Natural killer cell (primary cell): Measurements from ENCODE around the gene ASPSCR1. TPM values are rescaled to one million over a fixed set of nuclear protein-coding genes. Genes with fewer than 3 reads are reported as not detected.
A peak's percentile ranks its signal among the peaks of the same experiment; 100 is the strongest.

Source experiments
- ATAC-seq, 3 donors: fragments of 150-1000 bp in 2 of 3; fragments of 200-7000 bp in 1 of 3; cut with Tn5 transposase; 1 replicate in 1 of 3; 2 replicates in 2 of 3; pipeline ENCODE4 v1.10.0; 2021; ENCODE audit warnings: mild to moderate bottlenecking in 2 of 3, moderate library complexity in 2 of 3
- DNase-seq, 2 donors: peaks; one replicate each; pipeline versions ENCODE4 v3.0.0 to v3.0.0-alpha.2; 2013 to 2021; ENCODE audit warnings: mixed read lengths in 1 of 2
- H3K27ac ChIP-seq: one replicate; pipeline ENCODE4 v1.5.1; 2013; ENCODE audit warnings: mild to moderate bottlenecking, low read length
- H3K27me3 ChIP-seq: one replicate; pipeline ENCODE4 v1.6.1; 2013; ENCODE audit warnings: low read length; ENCODE audit not compliant: control insufficient read depth, insufficient read depth
- H3K36me3 ChIP-seq: one replicate; pipeline ENCODE4 v1.6.1; 2013; ENCODE audit warnings: low read length; ENCODE audit not compliant: control insufficient read depth, insufficient read depth
- H3K4me1 ChIP-seq: one replicate; pipeline ENCODE4 v1.6.1; 2013; ENCODE audit warnings: low read length; ENCODE audit not compliant: control insufficient read depth, insufficient read depth
- H3K4me3 ChIP-seq: one replicate; pipeline ENCODE4 v1.5.1; 2013; ENCODE audit warnings: low read length
- H3K9me3 ChIP-seq: one replicate; pipeline ENCODE4 v1.6.1; 2013; ENCODE audit warnings: low read length; ENCODE audit not compliant: control insufficient read depth, insufficient read depth
- H3K27ac Mint-ChIP-seq, 2 donors: one replicate each; pipeline ENCODE4 v1.8.0; 2022; ENCODE audit warnings: mild to moderate bottlenecking in 2 of 2, mixed read lengths in 2 of 2, moderate library complexity in 1 of 2
- H3K27me3 Mint-ChIP-seq, 2 donors: one replicate each; pipeline ENCODE4 v1.8.0; 2022; ENCODE audit warnings: low read depth in 2 of 2, mixed read lengths in 2 of 2
- H3K36me3 Mint-ChIP-seq: one replicate; pipeline ENCODE4 v1.8.0; 2022; ENCODE audit warnings: mixed read lengths
- H3K4me1 Mint-ChIP-seq, 2 donors: one replicate each; pipeline ENCODE4 v1.8.0; 2022; ENCODE audit warnings: mixed read lengths in 2 of 2
- H3K4me3 Mint-ChIP-seq: one replicate; pipeline ENCODE4 v1.8.0; 2022; ENCODE audit warnings: mild to moderate bottlenecking, moderate library complexity, mixed read lengths
- H3K9me3 Mint-ChIP-seq, 2 donors: one replicate each; pipeline ENCODE4 v1.8.0; 2022; ENCODE audit warnings: mixed read lengths in 2 of 2
- WGBS: methylation state at CpG from one replicate; pipeline ENCODE4 v1.1.7; 2013; ENCODE audit warnings: missing lambda C conversion rate; ENCODE audit not compliant: insufficient coverage; 5-methylcytosine and 5-hydroxymethylcytosine counted together
- intact Hi-C: fragments of 100-400 bp; cut with micrococcal nuclease; formaldehyde crosslinking; loops from one replicate; pipeline ENCODE4 v1.14.2; 2022
- total RNA-seq, 4 donors: library from RNA; stranded (reverse); fragments of 120-200 nt in 1 of 4; gene quantifications; one replicate each; pipeline versions ENCODE4 v1.2.3 to v1.2.4, GENCODE V29; 2013 to 2022
- TF ChIP-seq, protein P1 (sequence below): fragments of 200-600 bp; IDR thresholded peaks from one replicate; pipeline ENCODE4 v1.8.0; 2022; ENCODE audit warnings: antibody characterized with exemption

The ASPSCR1 gene
- total RNA-seq, 3 donors from 2014 or later (not counting 1 experiment from before 2014, with no cell fraction given), result 29.7 to 43.5 (median 40.8) TPM

DNA sequence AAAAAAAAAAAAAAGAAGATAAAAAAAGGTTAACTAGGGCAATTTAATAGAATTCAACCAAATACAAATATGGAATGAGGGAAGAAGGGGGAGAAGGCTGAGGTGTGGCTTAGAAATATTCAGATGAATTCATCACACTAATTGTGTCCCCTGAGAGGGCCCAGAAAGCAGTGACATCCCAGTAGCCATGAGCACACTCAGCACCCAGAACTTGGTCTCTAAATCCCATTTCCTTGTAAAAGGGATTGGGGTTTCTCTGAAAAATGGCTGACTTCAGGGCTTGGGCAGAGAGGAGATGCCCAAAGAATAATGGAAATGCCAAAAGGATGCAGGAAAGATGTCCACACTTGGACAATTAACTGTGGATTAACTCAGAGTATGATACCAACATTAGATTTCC lies 4.0 kb upstream of the ASPSCR1 start:
- Histone ChIP-seq H3K27me3 (no peaks in the 10 kb centered on the region), H3K36me3 (no peaks in the 10 kb centered on the region), H3K4me3 (no peak overlapping the region), H3K4me1 (peaks cover 20% of the 10 kb centered on the region), H3K9me3 (peaks cover 5% of the 10 kb centered on the region), H3K27ac (no peak overlapping the region)
- DNase-seq (no peak), ATAC-seq (no peak)
- Mint-ChIP-seq H3K27me3 (peaks cover 0 to 7% of the 10 kb centered on the region in 2 donors), H3K9me3 (no peaks in the 10 kb centered on the region), H3K36me3 (no peaks in the 10 kb centered on the region), H3K4me3 (no peak overlapping the region), H3K27ac (no peak overlapping the region), H3K4me1 (peaks cover 0 to 13% of the 10 kb centered on the region in 2 donors)
- intact Hi-C loops, result no loop called here
- TF ChIP-seq, protein P1, sequence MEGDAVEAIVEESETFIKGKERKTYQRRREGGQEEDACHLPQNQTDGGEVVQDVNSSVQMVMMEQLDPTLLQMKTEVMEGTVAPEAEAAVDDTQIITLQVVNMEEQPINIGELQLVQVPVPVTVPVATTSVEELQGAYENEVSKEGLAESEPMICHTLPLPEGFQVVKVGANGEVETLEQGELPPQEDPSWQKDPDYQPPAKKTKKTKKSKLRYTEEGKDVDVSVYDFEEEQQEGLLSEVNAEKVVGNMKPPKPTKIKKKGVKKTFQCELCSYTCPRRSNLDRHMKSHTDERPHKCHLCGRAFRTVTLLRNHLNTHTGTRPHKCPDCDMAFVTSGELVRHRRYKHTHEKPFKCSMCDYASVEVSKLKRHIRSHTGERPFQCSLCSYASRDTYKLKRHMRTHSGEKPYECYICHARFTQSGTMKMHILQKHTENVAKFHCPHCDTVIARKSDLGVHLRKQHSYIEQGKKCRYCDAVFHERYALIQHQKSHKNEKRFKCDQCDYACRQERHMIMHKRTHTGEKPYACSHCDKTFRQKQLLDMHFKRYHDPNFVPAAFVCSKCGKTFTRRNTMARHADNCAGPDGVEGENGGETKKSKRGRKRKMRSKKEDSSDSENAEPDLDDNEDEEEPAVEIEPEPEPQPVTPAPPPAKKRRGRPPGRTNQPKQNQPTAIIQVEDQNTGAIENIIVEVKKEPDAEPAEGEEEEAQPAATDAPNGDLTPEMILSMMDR, result no peak

DNA sequence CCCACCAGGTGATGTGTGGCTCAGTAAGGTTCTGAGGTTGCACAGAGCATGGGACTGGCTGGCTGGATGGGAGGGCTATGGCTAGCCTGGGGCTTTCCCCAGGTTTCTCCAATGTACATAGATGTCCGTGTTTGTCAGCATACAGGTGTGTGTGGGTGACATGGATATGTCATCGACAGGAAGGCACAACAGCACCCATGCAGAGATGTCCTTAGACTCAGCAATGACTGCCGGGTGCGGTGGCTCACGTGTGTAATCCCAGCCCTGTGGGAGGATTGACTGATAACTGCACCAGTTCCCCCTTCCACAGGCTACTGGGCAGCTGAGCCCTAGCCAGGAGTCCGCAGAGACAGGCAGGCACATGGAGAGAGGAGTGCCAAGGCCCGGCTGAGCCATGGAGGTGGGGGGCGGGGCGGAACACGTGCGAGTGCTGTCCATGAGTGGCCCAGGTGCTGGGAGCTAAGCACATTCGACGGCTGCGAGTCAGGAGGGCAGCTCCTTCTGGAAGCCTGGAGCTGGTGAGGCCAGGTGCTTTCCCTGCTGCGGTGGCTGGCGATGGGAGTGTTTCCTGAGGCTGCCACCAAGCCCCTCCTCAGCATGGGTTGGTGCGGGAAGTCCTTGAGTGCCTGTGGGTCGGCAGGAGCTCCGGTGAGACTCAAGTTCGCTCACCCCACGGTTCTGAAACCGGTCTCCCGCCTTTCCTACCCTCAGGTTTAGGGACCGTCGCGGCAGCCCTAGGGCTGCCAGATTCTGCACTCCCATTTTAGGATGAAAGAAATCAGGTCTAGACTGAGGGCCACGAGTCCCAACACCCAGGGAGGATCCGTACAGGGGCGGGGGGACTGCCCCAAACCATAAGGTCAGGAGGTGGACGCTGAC lies 858 bp upstream of the ASPSCR1 start:
- Histone ChIP-seq H3K4me1 (peaks cover 29% of the 10 kb centered on the region), H3K4me3 (peak overlapping the region; percentile 61), H3K9me3 (peaks cover 5% of the 10 kb centered on the region), H3K27ac (peak overlapping the region; percentile 34), H3K36me3 (no peaks in the 10 kb centered on the region), H3K27me3 (no peaks in the 10 kb centered on the region)
- DNase-seq, result peak in 1 of 2 donors; percentile 59
- Mint-ChIP-seq H3K4me3 (peak overlapping the region; percentile 91), H3K4me1 (peaks cover 5 to 33% of the 10 kb centered on the region in 2 donors), H3K36me3 (no peaks in the 10 kb centered on the region), H3K9me3 (no peaks in the 10 kb centered on the region), H3K27me3 (peaks cover 0 to 7% of the 10 kb centered on the region in 2 donors), H3K27ac (peak overlapping the region; percentile 78 to 95)
- TF ChIP-seq, protein P1, result no peak
- intact Hi-C loops, result no loop called here
- ATAC-seq, result peak in 2 of 3 donors; percentile 12 to 15
- 27% methylated on average over 30 of the region's 30 CpGs for WGBS

DNA sequence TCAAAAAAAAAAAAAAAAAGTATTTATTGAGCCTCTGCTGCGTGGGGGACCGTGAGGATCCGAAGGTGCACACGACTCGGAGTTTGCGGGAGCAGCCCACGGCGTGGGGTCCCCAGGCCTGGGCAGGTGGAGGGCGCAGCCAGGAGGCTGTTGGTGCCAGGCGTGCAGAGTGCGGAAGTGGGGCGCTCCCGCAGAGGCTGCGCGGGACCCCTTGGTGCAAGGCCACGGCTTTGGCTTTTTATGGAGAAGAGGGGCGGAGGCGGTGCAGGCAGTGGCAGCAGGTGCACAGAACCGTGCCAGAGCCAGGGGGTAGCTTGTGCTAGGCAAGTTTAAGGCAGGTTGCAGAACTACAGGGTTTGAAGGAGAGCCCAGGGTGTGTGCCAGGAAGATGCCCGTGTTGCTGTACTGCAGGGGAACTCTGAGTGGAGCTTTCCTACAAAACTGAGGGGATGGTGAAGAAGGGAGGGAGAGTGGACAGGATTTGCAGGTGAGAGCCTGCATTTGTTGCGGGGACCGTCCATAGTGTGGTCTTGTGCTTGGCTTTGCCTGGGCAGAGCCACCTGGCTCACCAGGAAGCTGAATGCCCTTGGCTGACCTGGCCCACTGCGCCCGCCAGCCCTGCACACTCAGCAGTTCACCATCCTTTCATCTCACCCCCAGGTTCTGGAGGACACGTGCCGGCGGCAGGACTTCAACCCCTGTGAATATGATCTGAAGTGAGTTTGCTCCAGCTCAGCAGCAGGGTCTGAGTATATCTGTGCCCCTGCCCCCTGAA lies 1.3 kb downstream of the ASPSCR1 start:
- no peaks in the 10 kb centered on the region for H3K36me3 ChIP-seq
- DNase-seq, result no peak
- Mint-ChIP-seq H3K36me3 (no peaks in the 10 kb centered on the region), H3K27ac (peak overlapping the region in 1 of 2 donors; percentile 95), H3K4me3 (peak overlapping the region; percentile 64), H3K4me1 (peaks cover 5 to 33% of the 10 kb centered on the region in 2 donors), H3K27me3 (no peaks in the 10 kb centered on the region), H3K9me3 (no peaks in the 10 kb centered on the region)
- no peak overlapping the region for H3K27ac ChIP-seq
- no peaks in the 10 kb centered on the region for H3K27me3 ChIP-seq
- no peak overlapping the region for H3K4me3 ChIP-seq
- ATAC-seq, result no peak
- TF ChIP-seq, protein P1, result no peak
- H3K4me1 ChIP-seq, result peaks cover 29% of the 10 kb centered on the region
- peaks cover 1% of the 10 kb centered on the region for H3K9me3 ChIP-seq
- 95% methylated on average over 27 of the region's 27 CpGs for WGBS
- intact Hi-C loops, result no loop called here
